ENCODE measurements around the gene CASKIN2. TPM values are rescaled to one million over a fixed set of nuclear protein-coding genes. Genes with fewer than 3 reads are reported as not detected.
A peak's percentile ranks its signal among the peaks of the same experiment; 100 is the strongest.

CASKIN2 gene
- total and polyA plus RNA-seq, 7 donors = 8.2 to 33.5 (median 26.3) TPM

DNA sequence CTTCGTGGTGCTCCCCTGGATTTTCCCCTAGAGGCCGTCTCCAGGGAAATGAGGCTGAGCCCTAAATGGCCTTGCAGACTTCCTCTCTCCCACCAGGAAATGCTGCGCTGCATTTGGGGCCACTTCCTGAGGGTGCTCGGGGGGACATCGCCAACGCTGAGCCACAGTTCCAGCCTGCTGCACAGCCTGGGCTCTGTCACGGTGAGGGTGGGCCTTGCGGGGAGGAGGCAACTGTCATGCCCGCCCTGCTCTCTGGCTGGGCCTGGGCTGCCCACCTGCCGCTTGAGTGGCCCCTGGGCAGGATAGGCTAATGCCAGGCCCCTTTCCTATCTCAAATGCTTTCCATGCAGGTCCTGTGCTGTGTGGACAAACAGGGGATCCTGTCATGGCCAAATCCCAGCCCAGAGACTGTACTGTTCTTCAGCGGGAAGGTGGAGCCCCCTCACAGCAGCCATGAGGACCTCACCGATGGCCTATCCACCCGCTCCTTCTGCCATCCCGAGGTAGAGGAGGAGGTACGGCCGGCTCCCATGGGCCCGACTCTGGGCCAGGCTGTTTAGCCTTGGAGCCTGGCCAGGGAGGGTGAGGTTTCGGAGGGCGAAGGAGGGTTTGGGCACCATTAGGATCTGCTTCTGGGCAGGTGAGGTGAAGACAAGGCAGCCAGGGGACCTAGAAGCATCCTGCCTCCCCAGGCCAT, 24.2 kb downstream of the CASKIN2 start:
- intact Hi-C loops (cut with DNase I) = no loop called here
- Histone ChIP-seq H3K27ac (peak overlapping the region; percentile 76), H3K9me3 (no peaks in the 10 kb centered on the region), H3K4me1 (peaks cover 48% of the 10 kb centered on the region), H3K27me3 (ENCODE audit: insufficient read depth in 3 of 3, low read length in 2 of 3) (no peaks in the 10 kb centered on the region), H3K4me3 (no peak overlapping the region), H3K36me3 (ENCODE audit: insufficient read depth in 1 of 2, low read depth in 1 of 2) (peaks cover 0 to 52% of the 10 kb centered on the region in 2 donors)
- 80 to 88% (median 82%) methylated on average over 19 of the region's 19 CpGs for WGBS, 3 donors
- no peak for ATAC-seq
- TF ChIP-seq, protein P1, sequence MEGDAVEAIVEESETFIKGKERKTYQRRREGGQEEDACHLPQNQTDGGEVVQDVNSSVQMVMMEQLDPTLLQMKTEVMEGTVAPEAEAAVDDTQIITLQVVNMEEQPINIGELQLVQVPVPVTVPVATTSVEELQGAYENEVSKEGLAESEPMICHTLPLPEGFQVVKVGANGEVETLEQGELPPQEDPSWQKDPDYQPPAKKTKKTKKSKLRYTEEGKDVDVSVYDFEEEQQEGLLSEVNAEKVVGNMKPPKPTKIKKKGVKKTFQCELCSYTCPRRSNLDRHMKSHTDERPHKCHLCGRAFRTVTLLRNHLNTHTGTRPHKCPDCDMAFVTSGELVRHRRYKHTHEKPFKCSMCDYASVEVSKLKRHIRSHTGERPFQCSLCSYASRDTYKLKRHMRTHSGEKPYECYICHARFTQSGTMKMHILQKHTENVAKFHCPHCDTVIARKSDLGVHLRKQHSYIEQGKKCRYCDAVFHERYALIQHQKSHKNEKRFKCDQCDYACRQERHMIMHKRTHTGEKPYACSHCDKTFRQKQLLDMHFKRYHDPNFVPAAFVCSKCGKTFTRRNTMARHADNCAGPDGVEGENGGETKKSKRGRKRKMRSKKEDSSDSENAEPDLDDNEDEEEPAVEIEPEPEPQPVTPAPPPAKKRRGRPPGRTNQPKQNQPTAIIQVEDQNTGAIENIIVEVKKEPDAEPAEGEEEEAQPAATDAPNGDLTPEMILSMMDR (IDR thresholded peaks at IDR 0.05) = no peak
- DNase-seq = no peak

DNA sequence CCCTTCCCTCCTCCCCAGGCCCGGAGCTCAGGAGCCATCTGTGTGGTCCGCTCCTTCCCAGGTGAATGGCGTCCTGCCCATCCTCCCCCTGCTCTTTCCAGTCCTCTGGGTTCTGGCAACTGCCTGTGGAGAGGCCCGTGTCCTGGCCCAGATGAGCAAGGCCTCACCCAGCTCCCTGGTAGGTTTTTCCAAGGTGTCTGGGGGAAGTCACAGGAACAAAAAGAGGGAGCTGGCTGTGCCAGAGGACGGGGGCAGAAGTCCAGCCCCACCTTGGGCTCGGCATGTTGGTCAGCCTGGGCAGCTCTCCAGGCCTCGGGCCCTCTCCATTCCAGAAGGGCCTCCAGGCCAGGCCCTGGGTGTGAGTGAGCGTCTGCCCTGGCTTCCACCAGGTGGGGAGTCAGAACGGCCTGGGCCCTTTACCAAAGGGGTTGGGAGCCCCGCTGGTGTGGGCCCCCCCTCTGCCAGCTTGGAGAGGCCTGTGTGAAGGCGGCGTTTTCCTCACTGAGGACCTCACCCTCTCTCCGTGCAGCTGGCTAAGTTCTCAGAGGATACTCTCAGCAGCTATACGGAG, 25.1 kb downstream of the CASKIN2 start:
- Histone ChIP-seq H3K9me3 (no peaks in the 10 kb centered on the region), H3K36me3 (ENCODE audit: insufficient read depth in 1 of 2, low read depth in 1 of 2) (peaks cover 0 to 44% of the 10 kb centered on the region in 2 donors), H3K4me1 (peaks cover 56% of the 10 kb centered on the region), H3K4me3 (no peak overlapping the region), H3K27me3 (ENCODE audit: insufficient read depth in 3 of 3, low read length in 2 of 3) (no peaks in the 10 kb centered on the region), H3K27ac (peak overlapping the region; percentile 76)
- intact Hi-C loops (cut with DNase I) = no loop called here
- TF ChIP-seq, protein P1 (IDR thresholded peaks at IDR 0.05) = no peak
- DNase-seq = peak in 1 of 2 donors; percentile 56
- ATAC-seq = peak; percentile 40 to 59 (median 54)
- 25 to 42% (median 27%) methylated on average over 12 to 14 of the region's 14 CpGs for WGBS, 3 donors

DNA sequence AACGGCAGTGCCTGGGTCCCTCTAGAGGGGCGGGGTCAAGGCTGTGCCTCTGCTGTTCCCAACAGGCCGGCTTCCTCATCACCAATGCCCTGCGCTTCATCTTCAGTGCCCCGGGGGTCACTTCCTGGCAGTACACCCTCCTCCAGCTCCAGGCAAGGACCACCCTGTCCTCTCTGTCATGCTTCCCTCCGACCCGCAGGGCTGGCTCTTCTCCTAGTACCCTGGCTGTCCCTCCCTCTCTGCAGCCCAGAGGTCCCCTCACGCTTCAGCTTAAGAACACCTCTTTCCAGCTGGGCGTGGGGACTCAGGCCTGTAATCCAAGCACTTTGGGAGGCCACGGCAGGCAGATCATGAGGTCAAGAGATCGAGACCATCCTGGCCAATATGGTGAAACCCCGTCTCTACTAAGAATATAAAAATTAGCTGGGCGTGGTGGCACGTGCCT, 25.8 kb downstream of the CASKIN2 start:
- DNase-seq (peak in 1 of 2 donors; percentile 37), ATAC-seq (peak in 1 of 4 donors; percentile 1)
- peaks cover 64% of the 10 kb centered on the region for H3K4me1 ChIP-seq
- H3K9me3 ChIP-seq = no peaks in the 10 kb centered on the region
- TF ChIP-seq, protein P1 (IDR thresholded peaks at IDR 0.05) = no peak
- peak overlapping the region; percentile 76 for H3K27ac ChIP-seq
- H3K36me3 ChIP-seq (ENCODE audit: insufficient read depth in 1 of 2, low read depth in 1 of 2) = peaks cover 0 to 37% of the 10 kb centered on the region in 2 donors
- WGBS, 3 donors = 79 to 83% (median 82%) methylated on average over 11 to 14 of the region's 14 CpGs
- intact Hi-C loops (cut with DNase I) = no loop called here
- no peaks in the 10 kb centered on the region for H3K27me3 ChIP-seq (ENCODE audit: insufficient read depth in 3 of 3, low read length in 2 of 3)
- no peak overlapping the region for H3K4me3 ChIP-seq

DNA sequence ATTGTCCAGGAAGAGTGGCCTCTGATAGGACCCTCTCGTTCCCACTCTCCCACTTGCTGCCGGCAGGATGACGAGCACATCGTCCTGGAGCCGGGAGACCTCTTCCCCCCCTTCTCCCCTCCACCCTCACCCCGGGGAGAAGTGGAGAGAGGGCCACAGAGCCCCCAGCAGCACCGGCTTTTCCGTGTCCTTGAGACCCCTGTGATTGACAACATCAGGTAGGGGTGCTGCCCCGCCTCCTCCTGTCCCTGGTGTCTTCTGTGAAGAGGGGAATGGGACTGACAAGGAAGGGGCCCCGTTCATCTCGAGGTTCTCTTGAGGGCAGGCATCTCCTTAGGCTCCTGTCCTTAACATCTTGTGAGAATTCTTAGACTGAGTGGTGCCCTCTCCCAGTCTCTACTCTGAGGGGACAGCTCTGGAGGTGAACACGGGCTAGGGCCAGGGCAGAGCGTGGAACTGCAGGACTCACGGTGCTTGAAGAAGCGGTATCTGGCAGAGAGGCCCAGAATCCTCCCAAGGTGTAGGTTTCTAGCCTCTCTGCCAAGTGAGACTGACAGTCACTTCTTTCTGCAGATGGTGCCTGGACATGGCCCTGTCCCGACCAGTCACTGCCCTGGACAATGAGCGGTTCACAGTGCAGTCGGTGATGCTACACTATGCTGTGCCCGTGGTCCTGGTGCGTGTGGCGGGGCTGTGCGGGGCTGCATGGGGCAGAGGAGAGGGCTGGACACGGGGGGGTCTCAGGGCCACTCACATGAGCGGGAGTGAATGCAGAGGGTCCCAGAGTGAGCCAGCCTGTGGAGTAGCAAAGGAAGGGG, 26.4 kb downstream of the CASKIN2 start:
- DNase-seq (peak in 1 of 2 donors; percentile 46), ATAC-seq (peak; percentile 11 to 78 (median 48))
- no peak overlapping the region for H3K4me3 ChIP-seq
- TF ChIP-seq, protein P1 (IDR thresholded peaks at IDR 0.05) = no peak
- intact Hi-C loops (cut with DNase I) = no loop called here
- peaks cover 70% of the 10 kb centered on the region for H3K4me1 ChIP-seq
- H3K27ac ChIP-seq = peak overlapping the region; percentile 76
- 72 to 87% (median 80%) methylated on average over 23 to 24 of the region's 24 CpGs for WGBS, 3 donors
- peaks cover 0 to 30% of the 10 kb centered on the region in 2 donors for H3K36me3 ChIP-seq (ENCODE audit: insufficient read depth in 1 of 2, low read depth in 1 of 2)
- H3K27me3 ChIP-seq (ENCODE audit: insufficient read depth in 3 of 3, low read length in 2 of 3) = no peaks in the 10 kb centered on the region
- no peaks in the 10 kb centered on the region for H3K9me3 ChIP-seq
